Upper lobe of right lung (tissue), 1 donor: ENCODE data around the gene RAB6B. TPM values are rescaled to one million over a fixed set of nuclear protein-coding genes. Genes with fewer than 3 reads are reported as not detected.

ENCODE experiments used
- ATAC-seq: fragments of 200-7000 bp; cut with Tn5 transposase; one replicate; pipeline ENCODE4 v1.9.1; 2020; ENCODE audit warnings: mild to moderate bottlenecking, moderate library complexity
- DNase-seq: peaks from one replicate; pipeline ENCODE4 v3.0.0-alpha.2; 2020
- H3K27ac ChIP-seq: fragments of 200-600 bp; one replicate; pipeline ENCODE4 v1.8.0; 2022
- H3K27me3 ChIP-seq: fragments of 200-600 bp; one replicate; pipeline ENCODE4 v1.8.0; 2022; ENCODE audit warnings: mild to moderate bottlenecking
- H3K36me3 ChIP-seq: fragments of 200-600 bp; one replicate; pipeline ENCODE4 v1.8.0; 2022
- H3K4me1 ChIP-seq: fragments of 200-600 bp; one replicate; pipeline ENCODE4 v1.8.0; 2022
- H3K4me3 ChIP-seq: fragments of 200-600 bp; one replicate; pipeline ENCODE4 v1.8.0; 2022; ENCODE audit warnings: mild to moderate bottlenecking
- H3K9me3 ChIP-seq: fragments of 200-600 bp; one replicate; pipeline ENCODE4 v1.8.0; 2022
- intact Hi-C: fragments of 100-400 bp; cut with DNase I; formaldehyde crosslinking; loops from one replicate; pipeline ENCODE4 v1.11.0; 2022
- total RNA-seq: library from RNA; stranded (reverse); fragmentation: NEBNext Ultra II Directional; extraction: Animal tissue kit (Norgen Biotek cat#: 25700); gene quantifications from one replicate; pipeline ENCODE4 v1.2.1, GENCODE V29; 2021
- TF ChIP-seq, protein P1 (sequence below): fragments of 200-600 bp; IDR thresholded peaks from one replicate; pipeline ENCODE4 v1.8.0; 2022; ENCODE audit warnings: antibody characterized with exemption
- donor health status: DM: no; HTN: yes; CAD: no; lungs with severe emphysema.

The RAB6B gene
- total RNA-seq, 1 donor from 2014 or later: 7.4 TPM

DNA sequence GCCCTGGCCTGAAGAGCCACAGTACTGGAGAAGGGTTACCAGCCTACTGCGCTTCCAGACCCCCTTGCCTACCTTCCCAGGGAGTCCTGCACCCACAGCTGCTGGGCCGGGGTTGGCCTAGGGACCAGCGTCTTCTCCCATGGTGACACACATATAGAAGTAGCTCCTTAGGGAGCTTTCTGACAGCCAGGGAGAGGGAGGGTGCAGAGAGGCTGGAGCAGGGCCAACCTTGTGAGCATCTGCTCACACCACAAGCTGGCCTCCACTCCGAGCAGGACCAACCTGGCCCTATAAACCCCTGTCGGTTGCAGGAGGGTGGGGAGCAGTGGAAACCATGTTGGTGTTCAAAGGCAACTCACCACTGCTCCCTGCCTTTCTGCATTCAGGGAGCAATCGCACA lies 54.9 kb downstream of the RAB6B start:
- no peak overlapping the region for H3K4me3 ChIP-seq
- TF ChIP-seq, protein P1, sequence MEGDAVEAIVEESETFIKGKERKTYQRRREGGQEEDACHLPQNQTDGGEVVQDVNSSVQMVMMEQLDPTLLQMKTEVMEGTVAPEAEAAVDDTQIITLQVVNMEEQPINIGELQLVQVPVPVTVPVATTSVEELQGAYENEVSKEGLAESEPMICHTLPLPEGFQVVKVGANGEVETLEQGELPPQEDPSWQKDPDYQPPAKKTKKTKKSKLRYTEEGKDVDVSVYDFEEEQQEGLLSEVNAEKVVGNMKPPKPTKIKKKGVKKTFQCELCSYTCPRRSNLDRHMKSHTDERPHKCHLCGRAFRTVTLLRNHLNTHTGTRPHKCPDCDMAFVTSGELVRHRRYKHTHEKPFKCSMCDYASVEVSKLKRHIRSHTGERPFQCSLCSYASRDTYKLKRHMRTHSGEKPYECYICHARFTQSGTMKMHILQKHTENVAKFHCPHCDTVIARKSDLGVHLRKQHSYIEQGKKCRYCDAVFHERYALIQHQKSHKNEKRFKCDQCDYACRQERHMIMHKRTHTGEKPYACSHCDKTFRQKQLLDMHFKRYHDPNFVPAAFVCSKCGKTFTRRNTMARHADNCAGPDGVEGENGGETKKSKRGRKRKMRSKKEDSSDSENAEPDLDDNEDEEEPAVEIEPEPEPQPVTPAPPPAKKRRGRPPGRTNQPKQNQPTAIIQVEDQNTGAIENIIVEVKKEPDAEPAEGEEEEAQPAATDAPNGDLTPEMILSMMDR: no peak
- no peaks in the 10 kb centered on the region for H3K27me3 ChIP-seq
- no peaks in the 10 kb centered on the region for H3K9me3 ChIP-seq
- H3K4me1 ChIP-seq: no peaks in the 10 kb centered on the region
- no peak overlapping the region for H3K27ac ChIP-seq
- peak; percentile 41 for DNase-seq
- no peak for ATAC-seq
- H3K36me3 ChIP-seq: no peaks in the 10 kb centered on the region
- intact Hi-C loops: no loop called here

DNA sequence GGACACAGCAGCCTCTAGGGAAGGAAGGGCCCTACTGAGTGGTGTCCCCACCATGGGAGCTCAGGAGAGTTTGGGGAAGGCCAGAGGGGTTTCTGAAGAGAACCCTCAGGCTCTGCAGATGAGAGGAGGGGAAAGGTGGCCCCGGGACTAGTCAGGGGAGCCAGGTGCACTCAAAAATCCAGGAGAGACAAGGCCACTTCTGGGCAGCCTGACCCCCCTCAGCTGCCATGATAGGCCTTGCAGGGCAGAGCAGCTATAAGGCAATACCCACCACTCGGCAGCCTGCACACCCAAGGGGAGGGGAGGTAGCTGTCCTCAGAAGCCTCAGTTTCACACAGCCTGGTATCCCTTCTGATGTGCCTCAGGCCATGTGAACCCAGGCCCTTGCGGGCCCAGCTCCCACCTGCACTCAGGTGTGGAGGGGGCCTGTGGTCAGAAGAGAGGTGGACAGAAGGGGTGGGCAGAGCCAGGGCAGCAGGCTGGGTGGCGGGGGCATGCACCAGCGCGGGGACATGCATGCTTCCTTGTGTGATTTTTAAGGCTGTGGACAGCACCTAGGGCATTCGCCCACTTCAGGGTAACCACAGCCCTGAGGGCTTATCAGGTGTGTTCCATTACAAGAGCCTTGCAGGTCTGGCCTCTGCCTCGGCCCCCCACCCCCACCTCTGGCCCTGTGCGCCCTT lies 55.5 kb downstream of the RAB6B start:
- Histone ChIP-seq H3K4me3 (no peak overlapping the region), H3K27me3 (no peaks in the 10 kb centered on the region), H3K9me3 (no peaks in the 10 kb centered on the region), H3K27ac (no peak overlapping the region), H3K4me1 (no peaks in the 10 kb centered on the region), H3K36me3 (no peaks in the 10 kb centered on the region)
- intact Hi-C loops: no loop called here
- DNase-seq (peak; percentile 47), ATAC-seq (no peak)
- TF ChIP-seq, protein P1: no peak

- ATAC-seq (no peak), DNase-seq (peak; percentile 45)
- Histone ChIP-seq H3K27me3 (no peaks in the 10 kb centered on the region), H3K4me3 (no peak overlapping the region), H3K4me1 (no peaks in the 10 kb centered on the region), H3K36me3 (no peaks in the 10 kb centered on the region), H3K9me3 (no peaks in the 10 kb centered on the region), H3K27ac (no peak overlapping the region)
- TF ChIP-seq, protein P1: no peak
- intact Hi-C loops: no loop called here
Measured at GRCh38 chr3:133838916-133839800, 56.5 kb downstream of the RAB6B start.

DNA sequence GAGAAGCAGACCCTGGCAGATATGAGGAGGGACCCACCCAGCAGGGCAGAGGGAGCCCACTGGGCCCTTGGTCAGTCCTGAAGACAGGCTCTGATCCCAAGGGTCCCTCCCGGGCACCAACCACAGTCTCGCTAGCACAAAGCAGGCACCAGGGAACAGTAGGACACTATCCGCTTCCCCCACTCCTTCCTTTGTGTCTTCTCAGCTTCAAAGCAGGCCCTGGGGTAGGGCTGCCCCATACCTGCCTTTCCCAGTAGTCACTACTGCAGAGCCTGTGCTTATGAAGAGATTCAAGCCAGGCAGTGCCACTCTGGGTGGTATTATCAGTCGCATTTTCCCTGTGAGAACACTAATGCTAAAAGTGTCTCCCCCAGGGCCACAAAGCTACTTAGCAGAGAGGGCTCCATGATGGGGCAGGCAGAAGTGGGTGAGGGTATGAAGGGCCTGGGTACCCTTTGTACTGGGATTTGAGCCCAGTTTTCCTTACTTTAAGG lies 57.3 kb downstream of the RAB6B start:
- Histone ChIP-seq H3K27me3 (no peaks in the 10 kb centered on the region), H3K4me1 (no peaks in the 10 kb centered on the region), H3K4me3 (no peak overlapping the region), H3K9me3 (no peaks in the 10 kb centered on the region), H3K27ac (no peak overlapping the region), H3K36me3 (no peaks in the 10 kb centered on the region)
- TF ChIP-seq, protein P1: no peak
- ATAC-seq (no peak), DNase-seq (no peak)
- intact Hi-C loops: no loop called here

DNA sequence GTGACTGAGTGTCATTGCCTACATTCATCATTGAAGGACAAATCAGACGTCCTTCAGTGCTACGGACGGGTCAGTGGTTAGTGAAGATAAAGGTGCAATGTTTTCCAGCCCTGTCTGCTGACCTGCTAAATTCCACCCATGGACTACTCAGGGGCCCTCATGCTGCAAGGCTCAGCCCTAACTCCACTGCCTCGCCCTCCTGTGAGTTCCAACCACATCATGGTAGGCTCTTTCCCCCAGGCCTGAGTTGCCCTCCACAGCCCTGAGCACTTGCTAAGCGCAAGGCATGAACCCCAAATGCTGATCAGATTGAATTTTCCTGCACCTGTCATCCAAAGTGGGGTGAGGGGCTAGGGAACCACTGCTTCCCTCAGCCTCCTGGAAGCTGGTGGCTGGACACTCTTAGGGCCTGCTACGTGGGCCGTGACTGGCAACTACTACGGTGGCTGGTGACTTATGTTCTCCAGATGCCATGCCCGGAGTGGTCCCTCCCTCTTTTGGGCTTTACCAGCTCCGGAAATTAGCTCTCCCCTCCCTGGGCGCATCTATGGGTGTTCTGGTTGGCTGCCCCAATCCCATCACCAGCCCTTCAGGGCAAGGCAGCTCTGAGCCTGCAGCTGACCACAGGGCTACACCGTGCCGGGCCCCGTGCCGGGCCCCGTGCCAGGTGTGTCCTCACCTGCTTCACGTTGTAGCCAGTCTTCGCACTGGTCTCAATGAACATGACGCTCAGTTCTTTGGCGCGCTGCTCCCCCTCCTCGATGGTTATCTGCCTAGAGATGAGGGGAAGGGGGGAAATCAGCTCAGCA lies 58.0 kb downstream of the RAB6B start:
- DNase-seq (peak; percentile 48), ATAC-seq (no peak)

More for the DNA sequence above, 58.0 kb downstream of the RAB6B start:
- H3K27me3 ChIP-seq: no peaks in the 10 kb centered on the region
- no peaks in the 10 kb centered on the region for H3K9me3 ChIP-seq
- intact Hi-C loops: no loop called here
- TF ChIP-seq, protein P1: no peak
- H3K4me3 ChIP-seq: no peak overlapping the region
- no peaks in the 10 kb centered on the region for H3K4me1 ChIP-seq
- H3K27ac ChIP-seq: no peak overlapping the region
- H3K36me3 ChIP-seq: no peaks in the 10 kb centered on the region
